ENCODE measurements around the gene MAN2A2.

DNA sequence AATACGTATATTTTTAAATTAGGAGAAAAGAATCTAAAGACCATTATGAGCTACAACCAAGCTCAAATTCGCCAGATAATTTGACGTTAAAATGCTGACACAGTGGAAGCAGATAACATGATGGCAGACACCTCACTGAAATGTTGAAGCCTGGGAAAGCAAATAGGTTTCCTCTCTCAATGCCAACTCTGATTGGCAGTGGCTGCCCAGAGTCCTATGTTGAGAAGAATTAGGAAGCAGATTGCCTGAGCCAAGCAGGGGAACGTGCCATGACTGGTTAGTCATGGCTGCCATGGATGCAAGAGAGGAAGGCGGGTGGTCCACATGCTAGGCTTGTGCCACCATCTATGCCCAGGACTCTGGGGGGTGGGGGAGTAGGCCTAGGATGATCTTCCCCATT, 35.2 kb downstream of the MAN2A2 start:
- no peak for TF ChIP-seq EZH2phosphoT487 (IDR thresholded peaks at IDR 0.05; ENCODE audit: insufficient read depth, low read depth)
- no peak for TF ChIP-seq EZH2 (IDR thresholded peaks at IDR 0.05; ENCODE audit: insufficient read depth, poor library complexity, severe bottlenecking)

Measured in GM23248 (cell line).